ENCODE results near the gene WDR33.
"Not testable (repeated sequence)": the region's sequence is repeated elsewhere in the genome, so short reads cannot be mapped to it uniquely, and the experiment has no call there.

The WDR33 gene

DNA sequence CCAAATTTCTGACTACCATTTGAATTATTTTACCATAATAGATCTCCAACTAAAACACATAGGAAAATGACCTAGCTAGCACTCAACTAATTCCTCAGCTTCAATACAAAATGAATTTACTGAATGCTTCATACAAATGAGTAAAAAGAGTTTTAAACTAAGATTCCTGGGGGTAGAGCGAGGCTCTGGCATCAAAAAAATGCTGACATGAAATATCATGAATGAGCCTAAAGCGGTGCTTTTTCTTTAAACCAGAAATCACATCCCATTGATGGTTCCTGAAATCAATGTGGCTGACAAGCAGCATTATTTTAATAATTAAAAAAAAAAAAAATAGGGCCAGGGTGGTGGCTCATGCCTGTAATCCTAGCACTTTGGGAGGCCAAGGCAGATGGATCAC, 32.1 kb downstream of the WDR33 start:
- no peaks in the 10 kb centered on the region for H3K4me1 ChIP-seq (ENCODE audit: control insufficient read depth, insufficient read depth, low read length)
- H3K9ac ChIP-seq (ENCODE audit: low read length): no peak overlapping the region
- H3K9me3 ChIP-seq (ENCODE audit: control insufficient read depth, low read length): no peaks in the 10 kb centered on the region
- H3K36me3 ChIP-seq (ENCODE audit: control insufficient read depth, insufficient read depth, low read length, severe bottlenecking): peaks cover 4% of the 10 kb centered on the region
- no peak overlapping the region for H3K4me3 ChIP-seq (ENCODE audit: low read length)
- no peaks in the 10 kb centered on the region for H3K27me3 ChIP-seq (replicated peaks; ENCODE audit: control insufficient read depth, insufficient read depth, low read length)
- DNase-seq (ENCODE audit: low read depth): no peak

DNA sequence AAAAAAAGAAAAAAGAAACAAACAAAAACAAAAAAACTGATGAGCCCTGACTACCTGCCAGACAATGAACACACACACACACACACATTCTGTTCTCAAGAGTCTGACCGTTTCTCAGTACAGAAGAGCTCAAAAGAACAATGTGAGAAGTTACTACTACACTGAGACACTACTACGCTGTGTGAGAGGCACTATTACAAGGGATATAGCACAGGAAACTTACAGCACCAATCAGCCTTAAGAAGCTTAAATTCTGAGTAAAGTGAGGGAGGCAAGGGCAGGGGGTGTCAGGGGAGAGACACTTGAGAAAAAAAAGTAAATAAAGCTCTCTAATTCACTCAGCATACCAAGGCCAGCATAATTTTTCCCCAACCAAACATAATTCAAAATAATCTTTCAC, 32.5 kb downstream of the WDR33 start:
- H3K9ac ChIP-seq (ENCODE audit: low read length): no peak overlapping the region
- H3K4me1 ChIP-seq (ENCODE audit: control insufficient read depth, insufficient read depth, low read length): no peaks in the 10 kb centered on the region
- no peak for DNase-seq (ENCODE audit: low read depth)
- H3K4me3 ChIP-seq (ENCODE audit: low read length): no peak overlapping the region
- peaks cover 4% of the 10 kb centered on the region for H3K36me3 ChIP-seq (ENCODE audit: control insufficient read depth, insufficient read depth, low read length, severe bottlenecking)
- no peaks in the 10 kb centered on the region for H3K9me3 ChIP-seq (ENCODE audit: control insufficient read depth, low read length)
- no peaks in the 10 kb centered on the region for H3K27me3 ChIP-seq (replicated peaks; ENCODE audit: control insufficient read depth, insufficient read depth, low read length)

DNA sequence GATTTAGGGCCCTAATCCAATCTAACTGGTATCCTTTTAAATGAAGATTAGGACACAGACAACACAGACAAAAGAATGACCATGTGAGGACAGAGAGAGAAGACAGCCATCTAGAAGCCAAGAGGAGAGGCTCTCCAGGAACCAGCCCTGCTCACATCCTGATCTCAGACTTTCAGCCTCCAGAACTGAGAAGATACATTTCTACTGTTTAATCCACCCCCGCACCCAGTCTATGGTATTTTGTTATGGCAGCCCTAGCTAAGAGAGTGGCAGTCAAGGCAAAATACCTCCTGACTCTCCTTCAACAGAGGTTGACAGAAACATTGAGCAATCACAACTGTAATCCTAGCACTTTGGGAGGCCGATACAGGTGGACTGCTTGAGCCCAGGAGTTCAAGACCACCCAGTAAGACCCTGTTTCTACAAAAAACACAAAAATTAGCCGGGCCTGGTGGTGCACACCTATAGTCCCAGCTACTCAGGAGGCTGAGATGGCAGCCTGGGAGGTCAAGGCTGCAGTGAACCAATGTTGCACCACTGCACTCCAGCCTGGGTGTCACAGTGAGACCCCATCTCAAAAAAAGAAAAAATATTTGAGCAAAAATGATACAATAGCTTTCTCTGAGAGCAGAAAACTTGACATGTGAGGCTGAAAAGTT, 34.7 kb downstream of the WDR33 start:
- H3K9me3 ChIP-seq (ENCODE audit: control insufficient read depth, low read length): no peaks in the 10 kb centered on the region
- no peak overlapping the region for H3K4me3 ChIP-seq (ENCODE audit: low read length)
- no peaks in the 10 kb centered on the region for H3K27me3 ChIP-seq (replicated peaks; ENCODE audit: control insufficient read depth, insufficient read depth, low read length)
- H3K4me1 ChIP-seq (ENCODE audit: control insufficient read depth, insufficient read depth, low read length): peaks cover under 1% of the 10 kb centered on the region
- H3K36me3 ChIP-seq (ENCODE audit: control insufficient read depth, insufficient read depth, low read length, severe bottlenecking): peaks cover 4% of the 10 kb centered on the region
- H3K9ac ChIP-seq (ENCODE audit: low read length): no peak overlapping the region
- peak; percentile 14 for DNase-seq (ENCODE audit: low read depth)

DNA sequence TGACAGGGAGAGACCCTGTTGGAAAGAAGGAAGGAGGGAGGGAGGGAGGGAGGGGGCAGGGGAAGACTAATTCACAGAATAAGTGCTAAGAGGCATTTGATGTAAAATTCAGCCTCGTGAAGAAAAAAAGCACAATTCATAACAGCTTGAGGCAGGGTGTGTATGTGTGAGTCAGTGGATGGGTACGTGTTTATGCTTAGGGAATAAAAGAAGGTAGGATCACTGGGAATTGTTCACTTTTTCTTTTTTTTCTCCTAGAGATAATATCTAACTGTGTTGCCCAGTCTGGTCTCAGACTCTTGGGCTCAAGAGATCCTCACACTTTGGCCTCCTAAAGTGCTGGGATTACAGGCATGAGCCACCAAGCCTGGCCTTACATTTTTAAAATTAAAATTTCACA, 39.2 kb downstream of the WDR33 start:
- H3K27me3 ChIP-seq (replicated peaks; ENCODE audit: control insufficient read depth, insufficient read depth, low read length): no peaks in the 10 kb centered on the region
- peaks cover 24% of the 10 kb centered on the region for H3K36me3 ChIP-seq (ENCODE audit: control insufficient read depth, insufficient read depth, low read length, severe bottlenecking)
- peaks cover 8% of the 10 kb centered on the region for H3K4me1 ChIP-seq (ENCODE audit: control insufficient read depth, insufficient read depth, low read length)
- no peak overlapping the region for H3K4me3 ChIP-seq (ENCODE audit: low read length)
- DNase-seq (ENCODE audit: low read depth): no peak
- H3K9ac ChIP-seq (ENCODE audit: low read length): no peak overlapping the region
- H3K9me3 ChIP-seq (ENCODE audit: control insufficient read depth, low read length): no peaks in the 10 kb centered on the region

DNA sequence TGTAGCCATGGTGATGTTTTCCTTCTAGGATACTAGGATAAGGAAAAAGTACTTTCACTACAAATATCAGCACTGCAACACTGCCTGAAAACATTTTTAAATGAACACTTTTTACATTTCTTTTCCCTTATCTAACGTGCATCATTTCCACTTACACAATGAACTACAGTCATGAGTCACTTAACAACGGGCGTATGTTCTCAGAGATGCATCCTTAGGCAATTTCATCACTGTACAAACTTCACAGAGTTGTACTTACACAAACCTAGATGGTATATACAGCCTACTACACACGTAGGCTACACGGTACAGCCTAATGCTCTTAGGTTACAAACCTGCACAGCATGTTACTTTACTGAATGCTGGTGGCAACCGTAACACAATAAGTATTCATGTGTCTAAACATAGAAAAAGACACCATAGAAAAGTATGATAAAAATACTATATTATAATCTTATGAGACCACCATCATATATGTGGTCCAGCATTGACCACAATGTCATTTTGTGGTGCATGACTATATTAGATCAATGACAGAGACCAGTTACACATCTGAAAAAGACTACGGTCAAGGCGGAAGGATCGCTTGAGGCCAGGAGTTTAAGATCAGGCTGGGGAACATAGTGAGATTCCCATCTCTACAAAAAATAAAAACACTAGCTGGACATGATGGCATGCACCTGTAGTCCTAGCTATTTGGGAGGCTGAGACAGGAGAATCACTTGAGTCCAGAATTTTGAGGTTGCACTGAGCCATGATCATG, 39.8 kb downstream of the WDR33 start:
- Histone ChIP-seq H3K27me3 (replicated peaks; ENCODE audit: control insufficient read depth, insufficient read depth, low read length) (no peaks in the 10 kb centered on the region), H3K4me1 (ENCODE audit: control insufficient read depth, insufficient read depth, low read length) (peaks cover 8% of the 10 kb centered on the region), H3K9ac (ENCODE audit: low read length) (no peak overlapping the region), H3K4me3 (ENCODE audit: low read length) (no peak overlapping the region), H3K9me3 (ENCODE audit: control insufficient read depth, low read length) (no peaks in the 10 kb centered on the region), H3K36me3 (ENCODE audit: control insufficient read depth, insufficient read depth, low read length, severe bottlenecking) (peaks cover 29% of the 10 kb centered on the region)
- DNase-seq (ENCODE audit: low read depth): peak; percentile 67

DNA sequence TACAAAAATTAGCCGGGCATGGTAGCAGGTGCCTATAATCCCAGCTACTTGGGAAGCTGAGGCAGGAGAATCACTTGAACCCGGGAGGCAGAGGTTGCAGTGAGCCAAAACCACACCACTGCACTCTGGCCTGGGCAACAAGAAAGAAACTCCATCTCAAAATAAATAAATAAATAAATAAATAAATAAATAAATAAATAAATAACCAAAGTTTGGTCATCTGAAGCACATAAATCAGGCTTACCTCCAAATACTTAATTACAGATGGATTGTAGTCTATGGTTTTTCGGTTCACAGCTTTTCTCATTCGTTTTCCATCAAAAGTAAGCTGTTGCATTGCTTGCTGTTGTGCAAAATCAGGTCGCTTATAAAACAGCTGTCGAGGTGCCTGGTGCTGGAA, 40.4 kb downstream of the WDR33 start:
- not testable (repeated sequence) for H3K9ac ChIP-seq (ENCODE audit: low read length); H3K27me3 ChIP-seq (replicated peaks; ENCODE audit: control insufficient read depth, insufficient read depth, low read length); H3K4me3 ChIP-seq (ENCODE audit: low read length); H3K4me1 ChIP-seq (ENCODE audit: control insufficient read depth, insufficient read depth, low read length); H3K9me3 ChIP-seq (ENCODE audit: control insufficient read depth, low read length); DNase-seq (ENCODE audit: low read depth)
- H3K36me3 ChIP-seq (ENCODE audit: control insufficient read depth, insufficient read depth, low read length, severe bottlenecking): peaks cover 36% of the 10 kb centered on the region

DNA sequence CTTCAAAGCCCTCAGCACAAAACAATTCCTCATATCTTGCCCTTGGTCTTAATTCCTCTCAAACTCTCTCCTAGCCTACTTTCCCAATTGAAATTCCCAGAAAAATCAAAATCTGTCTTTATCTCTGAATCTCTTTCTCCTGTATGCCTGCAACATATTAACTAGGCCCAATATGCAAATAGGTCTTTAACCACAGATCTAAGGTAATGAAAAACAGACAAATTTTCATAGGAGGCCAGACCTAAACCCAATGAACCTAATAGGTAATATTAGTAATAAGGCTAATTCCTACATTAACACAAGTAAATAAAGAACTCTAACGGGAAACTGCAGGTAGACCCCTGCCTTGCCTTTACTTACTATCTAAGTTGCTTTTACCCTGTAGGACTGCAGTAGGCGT, 41.4 kb downstream of the WDR33 start:
- DNase-seq (ENCODE audit: low read depth): no peak
- H3K4me1 ChIP-seq (ENCODE audit: control insufficient read depth, insufficient read depth, low read length): peaks cover 8% of the 10 kb centered on the region
- H3K36me3 ChIP-seq (ENCODE audit: control insufficient read depth, insufficient read depth, low read length, severe bottlenecking): peaks cover 44% of the 10 kb centered on the region
- H3K27me3 ChIP-seq (replicated peaks; ENCODE audit: control insufficient read depth, insufficient read depth, low read length): no peaks in the 10 kb centered on the region
- H3K9me3 ChIP-seq (ENCODE audit: control insufficient read depth, low read length): no peaks in the 10 kb centered on the region
- H3K9ac ChIP-seq (ENCODE audit: low read length): no peak overlapping the region
- no peak overlapping the region for H3K4me3 ChIP-seq (ENCODE audit: low read length)

DNA sequence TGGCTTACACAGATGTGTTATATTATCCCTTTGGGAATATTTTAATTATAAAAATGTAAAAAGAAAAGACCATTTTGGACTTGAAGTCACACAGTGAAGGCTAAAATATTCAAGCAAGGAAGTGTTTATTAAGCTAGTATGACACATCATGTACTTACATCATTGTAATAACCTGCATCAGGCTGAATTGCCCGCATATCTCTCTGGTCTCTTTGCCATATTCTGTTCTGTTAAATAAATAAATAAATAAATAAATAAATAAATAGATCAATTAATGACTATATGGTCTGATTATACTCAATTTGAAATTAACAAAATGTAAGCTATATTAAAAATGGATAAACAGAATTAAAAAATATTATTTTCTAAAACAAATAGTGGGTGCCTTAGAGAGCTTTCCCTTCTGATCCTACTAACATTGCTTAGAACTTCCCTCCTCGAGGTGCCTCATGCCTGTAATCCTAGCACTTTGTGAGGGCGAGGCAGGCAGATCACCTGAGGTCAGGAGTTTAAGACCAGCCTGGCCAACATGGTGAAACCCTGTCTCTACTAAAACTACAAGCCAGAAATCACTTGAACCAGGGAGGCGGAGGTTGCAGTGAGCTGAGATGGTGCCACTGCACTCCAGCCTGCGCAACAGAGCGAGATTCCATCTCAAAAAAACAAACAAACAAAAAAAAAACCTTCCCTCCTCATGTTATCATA, 42.0 kb downstream of the WDR33 start:
- DNase-seq (ENCODE audit: low read depth): no peak
- H3K4me3 ChIP-seq (ENCODE audit: low read length): no peak overlapping the region
- H3K27me3 ChIP-seq (replicated peaks; ENCODE audit: control insufficient read depth, insufficient read depth, low read length): no peaks in the 10 kb centered on the region
- no peaks in the 10 kb centered on the region for H3K9me3 ChIP-seq (ENCODE audit: control insufficient read depth, low read length)
- H3K36me3 ChIP-seq (ENCODE audit: control insufficient read depth, insufficient read depth, low read length, severe bottlenecking): peaks cover 51% of the 10 kb centered on the region
- no peak overlapping the region for H3K9ac ChIP-seq (ENCODE audit: low read length)
- H3K4me1 ChIP-seq (ENCODE audit: control insufficient read depth, insufficient read depth, low read length): peaks cover 11% of the 10 kb centered on the region

DNA sequence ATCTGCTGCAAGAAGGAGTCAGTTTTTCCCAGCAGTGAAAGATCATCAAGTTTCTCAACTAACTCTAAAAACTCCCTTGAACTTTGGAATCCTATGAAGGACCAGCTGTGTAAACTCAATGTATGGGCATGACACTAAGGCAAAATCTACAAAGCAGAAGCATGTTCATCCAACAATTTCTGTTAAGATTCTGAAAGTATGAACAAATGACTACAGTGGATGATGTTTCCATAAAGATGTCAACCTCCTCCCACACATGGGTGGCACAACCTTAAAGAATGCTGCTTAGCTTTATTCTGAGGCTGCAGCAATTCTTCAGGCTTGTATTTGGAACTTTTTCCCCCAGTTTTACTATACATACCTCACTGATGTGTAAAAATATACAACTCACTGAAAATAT, 47.2 kb downstream of the WDR33 start:
- H3K4me3 ChIP-seq (ENCODE audit: low read length): no peak overlapping the region
- H3K9me3 ChIP-seq (ENCODE audit: control insufficient read depth, low read length): no peaks in the 10 kb centered on the region
- H3K36me3 ChIP-seq (ENCODE audit: control insufficient read depth, insufficient read depth, low read length, severe bottlenecking): peaks cover 80% of the 10 kb centered on the region
- no peak overlapping the region for H3K9ac ChIP-seq (ENCODE audit: low read length)
- peak; percentile 60 for DNase-seq (ENCODE audit: low read depth)
- H3K27me3 ChIP-seq (replicated peaks; ENCODE audit: control insufficient read depth, insufficient read depth, low read length): no peaks in the 10 kb centered on the region
- H3K4me1 ChIP-seq (ENCODE audit: control insufficient read depth, insufficient read depth, low read length): peaks cover 14% of the 10 kb centered on the region

DNA sequence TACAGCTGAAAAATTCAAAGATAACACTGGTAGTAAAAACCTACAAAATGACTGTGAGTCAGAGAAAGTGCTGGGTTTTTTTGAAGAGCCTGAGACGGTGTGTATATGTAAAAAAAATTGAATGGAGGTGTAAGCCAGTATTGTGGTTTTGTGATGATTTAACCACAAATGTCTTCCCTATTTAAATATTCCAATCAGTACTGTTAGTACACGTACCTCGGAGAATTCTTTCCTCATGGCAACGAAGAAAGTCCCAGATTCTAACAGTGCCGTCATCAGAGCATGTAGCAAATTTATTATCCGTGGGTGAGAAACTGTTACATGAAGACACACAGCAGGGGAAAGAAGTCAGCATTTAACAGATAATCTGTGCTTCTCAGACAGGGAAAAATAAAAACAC, 48.1 kb downstream of the WDR33 start:
- Histone ChIP-seq H3K36me3 (ENCODE audit: control insufficient read depth, insufficient read depth, low read length, severe bottlenecking) (peaks cover 76% of the 10 kb centered on the region), H3K9me3 (ENCODE audit: control insufficient read depth, low read length) (no peaks in the 10 kb centered on the region), H3K27me3 (replicated peaks; ENCODE audit: control insufficient read depth, insufficient read depth, low read length) (no peaks in the 10 kb centered on the region), H3K9ac (ENCODE audit: low read length) (no peak overlapping the region), H3K4me1 (ENCODE audit: control insufficient read depth, insufficient read depth, low read length) (peaks cover 14% of the 10 kb centered on the region), H3K4me3 (ENCODE audit: low read length) (no peak overlapping the region)
- DNase-seq (ENCODE audit: low read depth): no peak

DNA sequence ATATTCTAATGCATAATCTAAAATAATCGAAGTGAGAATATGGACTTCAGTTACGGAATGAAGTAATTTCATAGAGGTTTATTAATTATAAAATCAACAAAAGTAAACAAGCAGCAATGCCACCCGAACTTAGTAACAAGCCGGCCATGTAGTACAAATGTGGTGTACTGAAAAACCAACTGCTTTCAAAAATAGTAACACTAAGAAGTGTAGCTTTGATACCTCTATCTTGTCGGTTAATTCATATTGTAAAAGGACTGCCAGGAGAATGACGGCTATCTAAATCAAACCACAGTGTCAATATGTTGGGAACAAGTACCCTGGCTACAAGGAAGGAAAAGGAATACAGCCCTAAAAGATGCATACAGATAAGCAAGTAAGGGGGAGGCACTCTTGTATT, 48.5 kb downstream of the WDR33 start:
- no peak overlapping the region for H3K9ac ChIP-seq (ENCODE audit: low read length)
- no peaks in the 10 kb centered on the region for H3K9me3 ChIP-seq (ENCODE audit: control insufficient read depth, low read length)
- H3K27me3 ChIP-seq (replicated peaks; ENCODE audit: control insufficient read depth, insufficient read depth, low read length): no peaks in the 10 kb centered on the region
- peaks cover 78% of the 10 kb centered on the region for H3K36me3 ChIP-seq (ENCODE audit: control insufficient read depth, insufficient read depth, low read length, severe bottlenecking)
- no peak overlapping the region for H3K4me3 ChIP-seq (ENCODE audit: low read length)
- DNase-seq (ENCODE audit: low read depth): no peak
- H3K4me1 ChIP-seq (ENCODE audit: control insufficient read depth, insufficient read depth, low read length): peaks cover 14% of the 10 kb centered on the region
